Temporal lobe (tissue), 2 donors: Measurements from ENCODE around the gene PPP1R14D. TPM values are rescaled to one million over a fixed set of nuclear protein-coding genes. Genes with fewer than 3 reads are reported as not detected.

Source experiments
- small RNA-seq: library from RNA; depleted of rRNA; stranded (forward); fragments of <200 nt; gene quantifications from one replicate; pipeline ENCODE3, GENCODE V24; 2014; ENCODE audit warnings: low replicate concordance
- total RNA-seq: library from RNA; depleted of rRNA; stranded (reverse); fragments of >200 nt; gene quantifications from one replicate; pipeline ENCODE4 v1.2.3, GENCODE V29; 2014

Gene PPP1R14D
- total RNA-seq, 1 donor from 2014 or later = not detected

Small RNA genes within 50 kb of the gene (small RNA-seq; reads per million reads assigned to genes)
- gene AC025166.1 = not detected

Other genes with a start within 250 kb of the PPP1R14D start
- 3.7 TPM for gene KNL1, start 234.5 kb downstream of the PPP1R14D start, total RNA-seq
- 0.74 TPM for gene RAD51, start 133.5 kb downstream of the PPP1R14D start, total RNA-seq
- 14.8 TPM for gene RMDN3, start 73.5 kb downstream of the PPP1R14D start, total RNA-seq
- gene GCHFR, start 64.6 kb downstream of the PPP1R14D start, total RNA-seq = 4.7 TPM
- not detected for gene C15orf62, start 58.7 kb downstream of the PPP1R14D start, total RNA-seq
- 14.5 TPM for gene ZFYVE19, start 21.6 kb downstream of the PPP1R14D start, total RNA-seq
- 14.0 TPM for gene DNAJC17, start 21.2 kb downstream of the PPP1R14D start, total RNA-seq
- 1.5 TPM for gene SPINT1, start 15.3 kb upstream of the PPP1R14D start, total RNA-seq
- gene RHOV, start 45.5 kb upstream of the PPP1R14D start, total RNA-seq = 8.9 TPM
- 21.6 TPM for gene VPS18, start 65.7 kb upstream of the PPP1R14D start, total RNA-seq
- 3.4 TPM for gene DLL4, start 100.6 kb upstream of the PPP1R14D start, total RNA-seq
- 2.7 TPM for gene CHAC1, start 124.8 kb upstream of the PPP1R14D start, total RNA-seq